M059J (cell line): ENCODE measurements around the gene HID1. TPM values are rescaled to one million over a fixed set of nuclear protein-coding genes. Genes with fewer than 3 reads are reported as not detected.

Experiments used
- total RNA-seq: library from RNA; depleted of rRNA; stranded (reverse); fragments of >200 nt; shearing (Covaris generic); gene quantifications from 2 replicates; pipeline ENCODE4 v1.2.3, GENCODE V29; 2014; rRNA removed

Gene HID1
- total RNA-seq, 1 experiment from 2014 or later, result 0.39 TPM

Other genes starting within 250 kb of the HID1 start
- not detected in 2 replicates for gene RAB37, start 235.5 kb downstream of the HID1 start, total RNA-seq
- 63.1 and 80.7 TPM in 2 replicates for gene NHERF1, start 224.1 kb downstream of the HID1 start, total RNA-seq
- 18.4 and 18.5 TPM in 2 replicates for gene NAT9, start 196.4 kb downstream of the HID1 start, total RNA-seq
- gene GRIN2C, start 112.9 kb downstream of the HID1 start, total RNA-seq, result 0.02 TPM in 1 of 2 replicates, not detected in the other
- 4.6 and 6.5 TPM in 2 replicates for gene FDXR, start 99.8 kb downstream of the HID1 start, total RNA-seq
- gene FADS6, start 79.1 kb downstream of the HID1 start, total RNA-seq, result not detected in 2 replicates
- gene USH1G, start 49.5 kb downstream of the HID1 start, total RNA-seq, result not detected in 2 replicates
- not detected in 2 replicates for gene OTOP2, start 48.5 kb downstream of the HID1 start, total RNA-seq
- not detected in 2 replicates for gene OTOP3, start 36.9 kb downstream of the HID1 start, total RNA-seq
- gene CDR2L, start 14.9 kb upstream of the HID1 start, total RNA-seq, result 7.0 and 13.6 TPM in 2 replicates
- gene MRPL58, start 39.9 kb upstream of the HID1 start, total RNA-seq, result 55.7 and 65.0 TPM in 2 replicates
- gene ATP5PD, start 74.2 kb upstream of the HID1 start, total RNA-seq, result 440 and 491 TPM in 2 replicates
- gene KCTD2, start 74.5 kb upstream of the HID1 start, total RNA-seq, result 18.9 and 25.1 TPM in 2 replicates
- 0.07 TPM in 1 of 2 replicates, not detected in the other for gene SLC16A5, start 115.2 kb upstream of the HID1 start, total RNA-seq
- gene ARMC7, start 137.2 kb upstream of the HID1 start, total RNA-seq, result 4.8 and 6.1 TPM in 2 replicates
- 28.7 and 39.4 TPM in 2 replicates for gene NT5C, start 159.0 kb upstream of the HID1 start, total RNA-seq
- gene JPT1, start 181.8 kb upstream of the HID1 start, total RNA-seq, result 360 and 365 TPM in 2 replicates
- 170 and 171 TPM in 2 replicates for gene SUMO2, start 210.2 kb upstream of the HID1 start, total RNA-seq
- gene NUP85, start 232.9 kb upstream of the HID1 start, total RNA-seq, result 42.4 and 45.4 TPM in 2 replicates